ENCODE measurements around the gene DRAM1.

The DRAM1 gene

DNA sequence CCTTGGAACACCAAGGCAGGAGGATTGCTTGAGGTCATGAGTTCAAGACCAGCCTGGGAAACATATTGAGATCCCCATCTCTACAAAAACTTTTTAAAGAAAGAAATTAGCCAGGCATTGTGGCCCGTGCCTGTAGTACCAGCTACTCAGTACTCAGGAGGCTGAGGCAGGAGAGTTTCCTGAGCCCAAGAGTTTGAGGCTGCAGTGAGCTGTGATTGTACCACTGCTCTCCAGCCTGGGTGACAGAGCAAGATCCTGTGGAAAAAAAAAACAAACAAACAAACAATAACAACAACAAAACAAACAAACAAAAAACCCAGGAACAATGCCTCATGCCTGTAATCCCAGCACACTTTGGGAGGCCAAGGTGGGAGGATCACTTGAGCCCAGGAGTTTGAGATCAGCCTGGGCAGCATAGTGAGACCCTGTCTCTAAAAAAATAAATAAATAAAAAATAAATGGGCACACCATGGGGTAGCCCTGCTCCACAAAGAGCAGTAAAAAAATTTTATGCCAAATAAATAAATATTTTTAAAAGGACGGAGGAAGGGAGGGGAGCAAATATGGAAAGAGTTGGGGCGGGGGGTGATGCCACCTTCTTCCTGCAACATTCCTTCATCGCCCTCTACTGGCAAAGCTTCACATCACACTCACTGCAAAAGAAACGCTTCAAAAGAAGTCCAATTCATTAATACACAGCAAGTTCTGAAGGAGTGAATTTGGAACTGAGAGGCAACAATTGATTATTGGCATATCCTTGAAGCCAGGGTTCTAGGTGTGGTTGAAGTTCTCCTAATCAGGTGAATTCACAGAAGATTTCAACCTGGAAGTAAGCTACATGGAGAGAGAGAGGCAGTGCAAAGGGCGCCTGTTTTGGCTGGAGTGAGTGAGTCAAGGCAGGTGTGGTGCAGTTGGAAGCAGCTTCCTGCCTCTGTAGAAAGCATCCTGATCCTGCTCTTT, 37.8 kb upstream of the DRAM1 start:
- Histone ChIP-seq H4K8ac (ENCODE audit: low read length) (peak overlapping the region; percentile 30), H2BK5ac (ENCODE audit: low read depth, low read length, poor library complexity, severe bottlenecking) (no peak overlapping the region), H3K4me2 (ENCODE audit: low read length, poor library complexity, severe bottlenecking) (no peak overlapping the region), H3K36me3 (ENCODE audit: control insufficient read depth in 1 of 2, insufficient read depth in 2 of 2, low read depth in 1 of 2, low read length in 2 of 2) (no peaks in the 10 kb centered on the region), H3K27ac (ENCODE audit: low read length, poor library complexity, severe bottlenecking) (no peak overlapping the region), H3K9ac (ENCODE audit: low read length) (no peak overlapping the region), H3K4me1 (ENCODE audit: control insufficient read depth, insufficient read depth, low read depth, low read length) (no peaks in the 10 kb centered on the region), H3K4ac (ENCODE audit: low read depth in 1 of 2, low read length in 2 of 2) (no peak overlapping the region), H4K91ac (ENCODE audit: low read length) (no peak overlapping the region), H3K79me1 (replicated peaks; ENCODE audit: low read length, poor library complexity, severe bottlenecking) (no peaks in the 10 kb centered on the region), H2BK15ac (ENCODE audit: low read depth, poor library complexity, severe bottlenecking) (no peak overlapping the region), H3K23ac (ENCODE audit: low read length in 2 of 2) (no peak overlapping the region), H3K27me3 (ENCODE audit: control insufficient read depth in 1 of 2, insufficient read depth in 1 of 2, low read length in 2 of 2) (no peaks in the 10 kb centered on the region), H2BK12ac (ENCODE audit: low read length in 2 of 2) (no peak overlapping the region), H2AK5ac (ENCODE audit: low read length, severe bottlenecking) (no peak overlapping the region), H2AFZ (ENCODE audit: low read depth, low read length) (no peak overlapping the region), H3K9me3 (ENCODE audit: control insufficient read depth, low read length) (no peaks in the 10 kb centered on the region), H2BK120ac (ENCODE audit: low read depth, low read length) (no peak overlapping the region), H3K14ac (ENCODE audit: low read length in 2 of 2) (no peak overlapping the region), H3K4me3 (ENCODE audit: insufficient read depth in 1 of 2, low read depth in 1 of 2, low read length in 2 of 2) (no peak overlapping the region), H3K18ac (ENCODE audit: low read depth in 1 of 2, low read length in 2 of 2) (no peak overlapping the region)
- peak; percentile 69 for DNase-seq
- 80% methylated on average over 2 of the region's 6 CpGs for WGBS

DNA sequence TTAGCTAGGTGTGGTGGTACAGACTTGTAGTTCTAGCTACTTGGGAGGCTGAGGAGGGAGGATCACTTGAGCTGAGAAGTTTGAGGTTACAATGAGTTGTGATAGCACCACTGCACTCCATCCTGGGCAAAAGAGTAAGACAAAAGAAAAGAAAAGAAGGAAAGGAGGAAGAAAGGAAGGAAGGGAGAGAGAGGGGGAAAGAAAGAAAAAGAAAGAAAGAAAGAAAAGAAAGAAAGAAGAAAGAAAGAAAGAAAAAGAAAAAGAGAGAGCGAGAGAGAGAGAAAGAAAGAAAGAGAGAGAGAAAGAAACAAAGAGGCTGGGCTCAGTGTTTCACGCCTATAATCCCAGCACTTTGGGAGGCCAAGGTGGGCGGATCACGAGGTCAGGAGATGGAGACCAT, 36.3 kb upstream of the DRAM1 start:
- no peak overlapping the region for H2BK120ac ChIP-seq (ENCODE audit: low read depth, low read length)
- H3K9ac ChIP-seq (ENCODE audit: low read length) = no peak overlapping the region
- no peaks in the 10 kb centered on the region for H3K9me3 ChIP-seq (ENCODE audit: control insufficient read depth, low read length)
- H2AFZ ChIP-seq (ENCODE audit: low read depth, low read length) = no peak overlapping the region
- 96% methylated on average over 4 of the region's 4 CpGs for WGBS
- no peak overlapping the region for H3K27ac ChIP-seq (ENCODE audit: low read length, poor library complexity, severe bottlenecking)
- no peak overlapping the region for H3K23ac ChIP-seq (ENCODE audit: low read length in 2 of 2)
- H3K4me3 ChIP-seq (ENCODE audit: insufficient read depth in 1 of 2, low read depth in 1 of 2, low read length in 2 of 2) = no peak overlapping the region
- no peak overlapping the region for H2AK5ac ChIP-seq (ENCODE audit: low read length, severe bottlenecking)
- H2BK12ac ChIP-seq (ENCODE audit: low read length in 2 of 2) = no peak overlapping the region
- H2BK15ac ChIP-seq (ENCODE audit: low read depth, poor library complexity, severe bottlenecking) = no peak overlapping the region
- H3K27me3 ChIP-seq (ENCODE audit: control insufficient read depth in 1 of 2, insufficient read depth in 1 of 2, low read length in 2 of 2) = no peaks in the 10 kb centered on the region
- H3K36me3 ChIP-seq (ENCODE audit: control insufficient read depth in 1 of 2, insufficient read depth in 2 of 2, low read depth in 1 of 2, low read length in 2 of 2) = no peaks in the 10 kb centered on the region
- H3K79me1 ChIP-seq (replicated peaks; ENCODE audit: low read length, poor library complexity, severe bottlenecking) = no peaks in the 10 kb centered on the region
- no peak overlapping the region for H3K4ac ChIP-seq (ENCODE audit: low read depth in 1 of 2, low read length in 2 of 2)
- no peak overlapping the region for H4K91ac ChIP-seq (ENCODE audit: low read length)
- no peak for DNase-seq
- H2BK5ac ChIP-seq (ENCODE audit: low read depth, low read length, poor library complexity, severe bottlenecking) = no peak overlapping the region
- H3K18ac ChIP-seq (ENCODE audit: low read depth in 1 of 2, low read length in 2 of 2) = no peak overlapping the region
- no peak overlapping the region for H3K4me2 ChIP-seq (ENCODE audit: low read length, poor library complexity, severe bottlenecking)
- H3K14ac ChIP-seq (ENCODE audit: low read length in 2 of 2) = no peak overlapping the region
- H3K4me1 ChIP-seq (ENCODE audit: control insufficient read depth, insufficient read depth, low read depth, low read length) = no peaks in the 10 kb centered on the region
- no peak overlapping the region for H4K8ac ChIP-seq (ENCODE audit: low read length)

DNA sequence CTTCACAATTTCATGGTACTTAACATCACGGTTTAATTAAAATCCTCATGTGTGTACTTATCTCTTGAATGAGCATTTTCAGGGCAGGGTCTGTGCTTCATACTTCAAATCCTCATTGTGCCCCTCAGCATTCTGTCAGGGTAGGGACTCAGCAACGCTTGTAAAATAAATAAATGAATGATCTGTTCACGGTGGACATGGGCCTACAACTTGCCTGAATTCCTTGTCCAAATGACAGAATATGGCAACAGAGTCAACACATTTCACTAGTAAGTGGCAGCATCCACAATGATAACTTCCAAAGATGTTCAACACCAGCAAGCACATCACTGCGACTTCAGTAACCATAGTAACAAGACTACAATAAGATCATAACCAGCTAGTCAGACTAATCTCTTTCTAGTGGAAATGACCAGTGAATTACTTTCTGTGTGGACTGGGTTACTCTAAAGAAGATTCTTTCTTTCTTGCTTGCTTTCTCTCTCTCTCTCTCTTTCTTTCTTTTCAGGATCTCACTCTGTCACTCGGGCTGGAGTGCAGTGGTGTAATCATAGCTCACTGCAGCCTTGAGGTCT, 32.2 kb upstream of the DRAM1 start:
- H3K27ac ChIP-seq (ENCODE audit: low read length, poor library complexity, severe bottlenecking) = no peak overlapping the region
- H2BK12ac ChIP-seq (ENCODE audit: low read length in 2 of 2) = no peak overlapping the region
- no peak overlapping the region for H4K91ac ChIP-seq (ENCODE audit: low read length)

DNA sequence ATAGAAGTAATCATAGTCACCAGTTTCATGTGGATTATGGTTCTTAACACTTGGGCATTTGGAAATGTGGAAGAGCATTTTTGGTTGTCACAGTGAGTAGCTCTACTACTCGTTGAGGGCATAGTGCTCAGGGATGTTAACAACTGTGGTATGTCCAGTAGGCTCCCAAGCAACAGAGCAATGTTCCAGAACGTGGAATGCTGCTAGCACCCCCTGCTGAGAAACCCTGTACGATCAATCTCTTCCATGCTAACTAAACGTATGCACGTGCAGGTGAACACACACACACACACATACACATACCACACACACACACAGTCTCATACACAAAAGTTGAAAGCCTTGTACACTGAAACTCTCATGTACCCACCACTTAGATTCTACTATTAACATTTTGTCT, 30.1 kb upstream of the DRAM1 start:
- Histone ChIP-seq H3K9ac (ENCODE audit: low read length) (no peak overlapping the region), H2AFZ (ENCODE audit: low read depth, low read length) (no peak overlapping the region), H2BK12ac (ENCODE audit: low read length in 2 of 2) (no peak overlapping the region), H3K23ac (ENCODE audit: low read length in 2 of 2) (no peak overlapping the region), H4K8ac (ENCODE audit: low read length) (no peak overlapping the region), H3K4ac (ENCODE audit: low read depth in 1 of 2, low read length in 2 of 2) (peak overlapping the region in 1 of 2 experiments; percentile 64), H3K27ac (ENCODE audit: low read length, poor library complexity, severe bottlenecking) (no peak overlapping the region), H3K27me3 (ENCODE audit: control insufficient read depth in 1 of 2, insufficient read depth in 1 of 2, low read length in 2 of 2) (no peaks in the 10 kb centered on the region), H3K4me1 (ENCODE audit: control insufficient read depth, insufficient read depth, low read depth, low read length) (no peaks in the 10 kb centered on the region), H3K14ac (ENCODE audit: low read length in 2 of 2) (peak overlapping the region in 1 of 2 experiments; percentile 41), H3K4me3 (ENCODE audit: insufficient read depth in 1 of 2, low read depth in 1 of 2, low read length in 2 of 2) (no peak overlapping the region), H3K36me3 (ENCODE audit: control insufficient read depth in 1 of 2, insufficient read depth in 2 of 2, low read depth in 1 of 2, low read length in 2 of 2) (no peaks in the 10 kb centered on the region), H2BK120ac (ENCODE audit: low read depth, low read length) (no peak overlapping the region), H2BK15ac (ENCODE audit: low read depth, poor library complexity, severe bottlenecking) (no peak overlapping the region), H3K79me1 (replicated peaks; ENCODE audit: low read length, poor library complexity, severe bottlenecking) (no peaks in the 10 kb centered on the region), H2BK5ac (ENCODE audit: low read depth, low read length, poor library complexity, severe bottlenecking) (no peak overlapping the region), H3K4me2 (ENCODE audit: low read length, poor library complexity, severe bottlenecking) (no peak overlapping the region), H2AK5ac (ENCODE audit: low read length, severe bottlenecking) (no peak overlapping the region), H4K91ac (ENCODE audit: low read length) (no peak overlapping the region), H3K18ac (ENCODE audit: low read depth in 1 of 2, low read length in 2 of 2) (no peak overlapping the region), H3K9me3 (ENCODE audit: control insufficient read depth, low read length) (no peaks in the 10 kb centered on the region)
- 86% methylated on average over 5 of the region's 5 CpGs for WGBS
- DNase-seq = no peak

More for the DNA sequence above, 32.2 kb upstream of the DRAM1 start:
- H3K9me3 ChIP-seq (ENCODE audit: control insufficient read depth, low read length) = no peaks in the 10 kb centered on the region
- no peak for DNase-seq
- H2BK15ac ChIP-seq (ENCODE audit: low read depth, poor library complexity, severe bottlenecking) = no peak overlapping the region
- H4K8ac ChIP-seq (ENCODE audit: low read length) = no peak overlapping the region
- no peak overlapping the region for H2BK5ac ChIP-seq (ENCODE audit: low read depth, low read length, poor library complexity, severe bottlenecking)
- no peak overlapping the region for H2BK120ac ChIP-seq (ENCODE audit: low read depth, low read length)
- no peak overlapping the region for H2AK5ac ChIP-seq (ENCODE audit: low read length, severe bottlenecking)
- no peak overlapping the region for H3K23ac ChIP-seq (ENCODE audit: low read length in 2 of 2)
- H3K4me2 ChIP-seq (ENCODE audit: low read length, poor library complexity, severe bottlenecking) = no peak overlapping the region
- H3K4me3 ChIP-seq (ENCODE audit: insufficient read depth in 1 of 2, low read depth in 1 of 2, low read length in 2 of 2) = no peak overlapping the region
- H3K4me1 ChIP-seq (ENCODE audit: control insufficient read depth, insufficient read depth, low read depth, low read length) = no peaks in the 10 kb centered on the region
- H3K27me3 ChIP-seq (ENCODE audit: control insufficient read depth in 1 of 2, insufficient read depth in 1 of 2, low read length in 2 of 2) = no peaks in the 10 kb centered on the region
- no peak overlapping the region for H3K4ac ChIP-seq (ENCODE audit: low read depth in 1 of 2, low read length in 2 of 2)
- H3K18ac ChIP-seq (ENCODE audit: low read depth in 1 of 2, low read length in 2 of 2) = no peak overlapping the region
- H2AFZ ChIP-seq (ENCODE audit: low read depth, low read length) = no peak overlapping the region
- no peak overlapping the region for H3K9ac ChIP-seq (ENCODE audit: low read length)
- no peaks in the 10 kb centered on the region for H3K79me1 ChIP-seq (replicated peaks; ENCODE audit: low read length, poor library complexity, severe bottlenecking)
- 76% methylated on average over 5 of the region's 5 CpGs for WGBS
- H3K14ac ChIP-seq (ENCODE audit: low read length in 2 of 2) = no peak overlapping the region
- H3K36me3 ChIP-seq (ENCODE audit: control insufficient read depth in 1 of 2, insufficient read depth in 2 of 2, low read depth in 1 of 2, low read length in 2 of 2) = no peaks in the 10 kb centered on the region

Measured in mesenchymal stem cell (in vitro differentiated cells and primary cell).